Activated T-cell treated with anti-CD3 and anti-CD28 coated beads, Interleukin-2, amount 50 U/mL, for 72 hours (primary cell): ENCODE results near the gene WFDC1. TPM values are rescaled to one million over a fixed set of nuclear protein-coding genes. Genes with fewer than 3 reads are reported as not detected.

Experiments
- ATAC-seq, 2 donors: fragments of 150-1000 bp; cut with Tn5 transposase; replicated peaks in 1 of 2; 2 replicates each; pipeline ENCODE4 v1.10.0; 2021; ENCODE audit warnings: moderate library complexity in 2 of 2, mild to moderate bottlenecking in 1 of 2
- DNase-seq, 2 donors: peaks; one replicate each; pipeline ENCODE4 v3.0.0; 2021 to 2022; ENCODE audit warnings: mixed read lengths in 1 of 2
- H3K27ac Mint-ChIP-seq: one replicate; pipeline ENCODE4 v1.8.0; 2022; ENCODE audit warnings: mild to moderate bottlenecking, moderate library complexity, mixed read lengths
- H3K27me3 Mint-ChIP-seq: one replicate; pipeline ENCODE4 v1.8.0; 2022; ENCODE audit warnings: low read depth, mixed read lengths
- H3K36me3 Mint-ChIP-seq, 2 donors: one replicate each; pipeline ENCODE4 v1.8.0; 2022; ENCODE audit warnings: mixed read lengths in 2 of 2, mild to moderate bottlenecking in 1 of 2; ENCODE audit not compliant: insufficient read depth in 2 of 2
- H3K4me1 Mint-ChIP-seq: one replicate; pipeline ENCODE4 v1.8.0; 2022; ENCODE audit warnings: low read depth, mixed read lengths
- H3K4me3 Mint-ChIP-seq, 2 donors: one replicate each; pipeline ENCODE4 v1.8.0; 2022; ENCODE audit warnings: mild to moderate bottlenecking in 2 of 2, mixed read lengths in 2 of 2, moderate library complexity in 2 of 2
- H3K9me3 Mint-ChIP-seq, 2 donors: one replicate each; pipeline ENCODE4 v1.8.0; 2022; ENCODE audit warnings: mixed read lengths in 2 of 2
- total RNA-seq, 2 donors: library from RNA; stranded (reverse); gene quantifications; one replicate each; pipeline ENCODE4 v1.2.3, GENCODE V29; 2022

WFDC1 gene
- total RNA-seq, 2 donors from 2014 or later, result not detected

DNA sequence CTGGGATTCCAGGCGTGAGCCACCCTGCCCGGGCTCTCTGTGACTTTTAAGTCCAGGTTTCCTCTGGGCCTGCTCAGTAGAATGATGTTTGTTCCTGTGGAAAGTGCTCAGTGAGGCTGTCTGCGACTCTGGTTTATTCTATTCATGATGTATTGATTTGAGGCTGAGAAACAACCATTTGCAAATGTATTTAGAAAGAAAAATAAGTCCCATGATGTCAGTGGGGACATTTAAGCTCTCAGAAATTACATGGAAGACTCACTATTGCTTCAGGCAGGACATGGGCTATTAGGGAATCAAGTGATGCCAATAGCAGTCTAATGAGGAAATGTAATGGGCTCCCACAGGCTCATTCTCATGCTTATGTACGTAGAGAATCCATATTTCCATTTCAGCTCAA lies 32.6 kb upstream of the WFDC1 start:
- peaks cover 12% of the 10 kb centered on the region for H3K27me3 Mint-ChIP-seq
- no peak overlapping the region for H3K27ac Mint-ChIP-seq
- no peaks in the 10 kb centered on the region for H3K36me3 Mint-ChIP-seq
- ATAC-seq, result no peak
- no peak for DNase-seq
- H3K4me1 Mint-ChIP-seq, result no peaks in the 10 kb centered on the region
- no peaks in the 10 kb centered on the region for H3K9me3 Mint-ChIP-seq
- H3K4me3 Mint-ChIP-seq, result no peak overlapping the region

- H3K36me3 Mint-ChIP-seq, result no peaks in the 10 kb centered on the region
- no peak overlapping the region for H3K4me3 Mint-ChIP-seq
- peaks cover 6% of the 10 kb centered on the region for H3K27me3 Mint-ChIP-seq
- H3K4me1 Mint-ChIP-seq, result no peaks in the 10 kb centered on the region
- no peak overlapping the region for H3K27ac Mint-ChIP-seq
- DNase-seq (no peak), ATAC-seq (no peak)
- H3K9me3 Mint-ChIP-seq, result no peaks in the 10 kb centered on the region
These were observed 31.7 kb upstream of the WFDC1 start for GRCh38 chr16:84262939-84263338.

GRCh38 chr16:84266451-84266850 lies 28.2 kb upstream of the WFDC1 start:
- Mint-ChIP-seq H3K4me3 (no peak overlapping the region), H3K27me3 (peaks cover 11% of the 10 kb centered on the region), H3K9me3 (no peaks in the 10 kb centered on the region)

DNA sequence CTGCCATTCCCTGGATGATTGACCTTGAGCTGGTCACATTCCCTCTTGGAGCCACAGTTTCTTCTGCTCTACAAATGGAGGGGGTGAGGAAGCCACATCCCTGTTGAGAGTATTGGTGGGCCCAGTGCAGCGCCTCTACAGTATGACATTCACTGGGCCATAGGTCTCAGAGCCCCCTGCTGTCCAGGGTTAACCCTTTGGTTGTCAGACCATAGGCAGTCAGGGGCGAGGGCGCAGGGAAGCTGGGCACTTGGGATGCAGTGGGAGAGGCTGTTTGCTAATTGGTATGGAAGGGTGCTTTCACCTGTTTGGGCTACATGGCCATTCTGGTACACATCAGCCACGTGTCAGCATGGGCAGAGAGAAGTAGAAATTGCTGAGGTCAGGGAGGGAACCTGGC lies 27.3 kb upstream of the WFDC1 start:
- ATAC-seq (no peak), DNase-seq (no peak)
- peaks cover 11% of the 10 kb centered on the region for H3K27me3 Mint-ChIP-seq
- H3K4me3 Mint-ChIP-seq, result no peak overlapping the region
- H3K9me3 Mint-ChIP-seq, result no peaks in the 10 kb centered on the region
- no peaks in the 10 kb centered on the region for H3K4me1 Mint-ChIP-seq
- no peaks in the 10 kb centered on the region for H3K36me3 Mint-ChIP-seq
- H3K27ac Mint-ChIP-seq, result no peak overlapping the region

More at GRCh38 chr16:84266451-84266850, 28.2 kb upstream of the WFDC1 start:
- ATAC-seq (peak; percentile 81 to 86), DNase-seq (peak; percentile 20 to 42)
- no peaks in the 10 kb centered on the region for H3K4me1 Mint-ChIP-seq
- no peaks in the 10 kb centered on the region for H3K36me3 Mint-ChIP-seq
- H3K27ac Mint-ChIP-seq, result no peak overlapping the region

GRCh38 chr16:84268291-84269040 lies 26.2 kb upstream of the WFDC1 start:
- Mint-ChIP-seq H3K27ac (no peak overlapping the region), H3K9me3 (no peaks in the 10 kb centered on the region), H3K4me1 (no peaks in the 10 kb centered on the region), H3K36me3 (no peaks in the 10 kb centered on the region), H3K4me3 (no peak overlapping the region), H3K27me3 (peaks cover 11% of the 10 kb centered on the region)
- ATAC-seq (no peak), DNase-seq (no peak)

- peaks cover 6% of the 10 kb centered on the region for H3K27me3 Mint-ChIP-seq
- H3K4me1 Mint-ChIP-seq, result no peaks in the 10 kb centered on the region
- ATAC-seq (no peak), DNase-seq (no peak)
- H3K36me3 Mint-ChIP-seq, result no peaks in the 10 kb centered on the region
- no peak overlapping the region for H3K4me3 Mint-ChIP-seq
- H3K9me3 Mint-ChIP-seq, result no peaks in the 10 kb centered on the region
- no peak overlapping the region for H3K27ac Mint-ChIP-seq
These were observed 24.6 kb upstream of the WFDC1 start for GRCh38 chr16:84270071-84270470.

GRCh38 chr16:84270531-84270930 lies 24.1 kb upstream of the WFDC1 start:
- H3K4me3 Mint-ChIP-seq, result no peak overlapping the region
- H3K27me3 Mint-ChIP-seq, result peaks cover 6% of the 10 kb centered on the region
- no peak overlapping the region for H3K27ac Mint-ChIP-seq
- no peaks in the 10 kb centered on the region for H3K9me3 Mint-ChIP-seq
- no peaks in the 10 kb centered on the region for H3K4me1 Mint-ChIP-seq
- DNase-seq, result no peak
- ATAC-seq, result no peak
- no peaks in the 10 kb centered on the region for H3K36me3 Mint-ChIP-seq

DNA sequence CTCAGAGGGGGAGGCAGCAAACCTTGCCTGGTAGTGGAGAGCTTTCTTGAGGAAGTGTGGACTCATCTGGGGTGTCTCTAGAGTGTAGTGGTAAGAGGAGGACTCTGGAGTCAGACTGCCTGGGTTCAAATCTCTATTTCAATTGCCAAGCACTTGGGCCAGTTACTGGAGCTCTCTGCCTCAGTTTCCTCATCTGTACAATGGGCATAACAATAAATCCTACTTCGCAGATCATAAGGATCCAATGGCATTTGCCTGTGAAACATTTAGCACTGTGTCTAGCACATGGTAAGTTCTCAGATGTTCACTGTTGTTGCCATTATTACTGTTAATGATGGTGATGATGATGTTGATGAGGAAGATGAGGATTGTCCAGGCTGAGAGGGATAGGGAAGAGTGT lies 23.6 kb upstream of the WFDC1 start:
- no peak overlapping the region for H3K27ac Mint-ChIP-seq

DNA sequence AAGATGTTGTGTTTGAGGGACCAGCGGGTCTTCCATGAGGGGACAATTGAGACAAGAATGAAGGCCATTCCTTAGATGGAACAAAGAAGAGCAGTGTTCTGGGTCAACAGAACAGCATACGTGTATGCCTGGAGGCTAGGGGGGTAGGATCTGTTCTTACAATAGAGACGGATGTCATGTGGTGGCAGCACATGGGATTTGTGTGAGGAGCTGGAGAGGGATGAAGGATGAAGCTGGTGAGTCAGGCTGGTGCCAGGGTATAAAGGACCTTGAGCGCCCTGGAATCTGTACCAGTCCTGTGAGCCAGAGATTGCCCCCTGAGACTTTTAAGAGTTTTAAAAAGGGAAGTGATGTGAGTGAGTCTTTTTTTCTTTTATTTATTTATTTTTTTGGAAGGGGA lies 22.8 kb upstream of the WFDC1 start:
- Mint-ChIP-seq H3K36me3 (no peaks in the 10 kb centered on the region), H3K27me3 (peaks cover 6% of the 10 kb centered on the region), H3K27ac (no peak overlapping the region), H3K4me1 (no peaks in the 10 kb centered on the region), H3K4me3 (no peak overlapping the region), H3K9me3 (no peaks in the 10 kb centered on the region)
- no peak for DNase-seq
- no peak for ATAC-seq

More for the DNA sequence above, 23.6 kb upstream of the WFDC1 start:
- no peaks in the 10 kb centered on the region for H3K36me3 Mint-ChIP-seq
- H3K27me3 Mint-ChIP-seq, result peaks cover 6% of the 10 kb centered on the region
- no peaks in the 10 kb centered on the region for H3K9me3 Mint-ChIP-seq
- H3K4me3 Mint-ChIP-seq, result no peak overlapping the region
- H3K4me1 Mint-ChIP-seq, result no peaks in the 10 kb centered on the region
- DNase-seq, result no peak
- no peak for ATAC-seq

- H3K27me3 Mint-ChIP-seq, result peaks cover 6% of the 10 kb centered on the region
- ATAC-seq, result no peak
- no peak overlapping the region for H3K4me3 Mint-ChIP-seq
- no peaks in the 10 kb centered on the region for H3K4me1 Mint-ChIP-seq
- no peaks in the 10 kb centered on the region for H3K9me3 Mint-ChIP-seq
- DNase-seq, result no peak
- no peaks in the 10 kb centered on the region for H3K36me3 Mint-ChIP-seq
- no peak overlapping the region for H3K27ac Mint-ChIP-seq
These were observed 21.8 kb upstream of the WFDC1 start for GRCh38 chr16:84272740-84273320.

DNA sequence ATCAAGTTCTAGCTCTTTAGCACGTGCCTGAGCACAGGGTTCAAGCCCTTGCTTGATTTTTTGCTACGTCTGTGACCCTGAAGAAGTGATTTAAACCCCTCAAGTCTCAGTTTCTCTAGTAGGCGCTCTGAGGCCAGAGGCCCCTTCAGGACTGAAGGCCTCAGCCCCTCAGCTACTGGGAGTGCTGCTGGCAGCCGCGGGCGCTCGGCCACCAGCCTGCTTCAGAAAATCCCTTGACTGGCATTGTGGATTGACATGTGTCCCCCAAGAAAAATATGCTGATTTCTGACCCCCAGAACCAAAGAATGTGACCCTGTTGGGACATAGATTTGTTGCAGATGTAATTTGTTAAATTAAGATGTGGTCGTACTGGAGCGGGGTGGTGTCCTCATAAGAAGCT lies 20.2 kb upstream of the WFDC1 start:
- H3K27ac Mint-ChIP-seq, result no peak overlapping the region
- H3K9me3 Mint-ChIP-seq, result no peaks in the 10 kb centered on the region
- DNase-seq (no peak), ATAC-seq (no peak)
- H3K36me3 Mint-ChIP-seq, result no peaks in the 10 kb centered on the region
- no peak overlapping the region for H3K4me3 Mint-ChIP-seq
- H3K27me3 Mint-ChIP-seq, result peaks cover 6% of the 10 kb centered on the region
- no peaks in the 10 kb centered on the region for H3K4me1 Mint-ChIP-seq

- DNase-seq, result no peak
- Mint-ChIP-seq H3K36me3 (no peaks in the 10 kb centered on the region), H3K27me3 (no peaks in the 10 kb centered on the region), H3K9me3 (no peaks in the 10 kb centered on the region), H3K4me1 (no peaks in the 10 kb centered on the region), H3K27ac (no peak overlapping the region), H3K4me3 (no peak overlapping the region)
- ATAC-seq, result no peak
These were observed 19.0 kb upstream of the WFDC1 start for GRCh38 chr16:84275585-84276151.

DNA sequence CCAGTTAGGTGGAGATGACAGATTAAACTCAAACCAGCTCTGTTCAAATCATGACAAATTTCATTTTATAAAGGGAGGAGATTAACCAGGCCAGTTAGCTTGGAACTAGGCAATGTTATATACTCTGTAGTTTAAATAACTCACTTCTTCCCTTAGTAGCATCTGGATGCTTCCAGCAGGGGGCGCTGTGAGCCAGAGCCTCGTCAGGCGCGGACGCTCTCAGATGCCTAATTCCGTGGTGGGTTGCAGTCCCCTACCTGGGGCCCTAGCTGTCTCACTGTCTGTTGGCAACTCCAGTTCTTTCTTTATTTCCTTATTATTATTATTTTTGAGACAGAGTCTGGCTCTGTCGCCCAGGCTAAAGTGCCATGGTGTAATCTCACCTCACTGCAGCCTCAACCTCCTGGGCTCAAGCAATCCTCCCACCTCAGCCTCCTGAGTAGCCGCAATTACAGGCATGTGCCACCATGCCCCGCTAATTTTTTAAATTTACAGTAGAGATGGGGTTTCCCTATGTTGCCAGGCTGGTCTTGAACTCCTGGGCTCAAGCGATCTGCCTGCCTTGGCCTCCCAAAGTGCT lies 17.3 kb upstream of the WFDC1 start:
- Mint-ChIP-seq H3K36me3 (no peaks in the 10 kb centered on the region), H3K4me3 (no peak overlapping the region), H3K27ac (no peak overlapping the region), H3K4me1 (no peaks in the 10 kb centered on the region), H3K9me3 (no peaks in the 10 kb centered on the region), H3K27me3 (no peaks in the 10 kb centered on the region)
- ATAC-seq (peak; percentile 55 to 80), DNase-seq (peak; percentile 72 to 74)
